Measurements from ENCODE around the gene PTPRN2. TPM values are rescaled to one million over a fixed set of nuclear protein-coding genes. Genes with fewer than 3 reads are reported as not detected.

The PTPRN2 gene
- total and polyA plus RNA-seq, 9 of the 15 experiments (the other 6 are each of a cell fraction or from before 2014, with no cell fraction given) = not detected

GRCh38 chr7:158375034-158375433, 212.6 kb downstream of the PTPRN2 start (continued):
- TF ChIP-seq BRF2 (IDR thresholded peaks at IDR 0.05; ENCODE audit: borderline replicate concordance, insufficient read depth, insufficient read length) (no peak), SMAD1 (IDR thresholded peaks at IDR 0.05; ENCODE audit: low read depth, low read length, partially characterized antibody) (no peak), NFIX (CRISPR knock-in tag; IDR thresholded peaks at IDR 0.05; ENCODE audit: low read depth) (no peak), SIRT6 (IDR thresholded peaks at IDR 0.05; ENCODE audit: low read depth, low read length) (no peak), ZKSCAN1 (IDR thresholded peaks at IDR 0.05; ENCODE audit: low read depth, low read length) (no peak), EGR1 (conservative IDR thresholded peaks at IDR 0.05) (no peak), POLR2B (IDR thresholded peaks at IDR 0.05; ENCODE audit: low read depth, partially characterized antibody) (no peak), RNF2 (IDR thresholded peaks at IDR 0.05) (no peak), DNMT1 (IDR thresholded peaks at IDR 0.05) (no peak)
- TF ChIP-seq, protein P1, sequence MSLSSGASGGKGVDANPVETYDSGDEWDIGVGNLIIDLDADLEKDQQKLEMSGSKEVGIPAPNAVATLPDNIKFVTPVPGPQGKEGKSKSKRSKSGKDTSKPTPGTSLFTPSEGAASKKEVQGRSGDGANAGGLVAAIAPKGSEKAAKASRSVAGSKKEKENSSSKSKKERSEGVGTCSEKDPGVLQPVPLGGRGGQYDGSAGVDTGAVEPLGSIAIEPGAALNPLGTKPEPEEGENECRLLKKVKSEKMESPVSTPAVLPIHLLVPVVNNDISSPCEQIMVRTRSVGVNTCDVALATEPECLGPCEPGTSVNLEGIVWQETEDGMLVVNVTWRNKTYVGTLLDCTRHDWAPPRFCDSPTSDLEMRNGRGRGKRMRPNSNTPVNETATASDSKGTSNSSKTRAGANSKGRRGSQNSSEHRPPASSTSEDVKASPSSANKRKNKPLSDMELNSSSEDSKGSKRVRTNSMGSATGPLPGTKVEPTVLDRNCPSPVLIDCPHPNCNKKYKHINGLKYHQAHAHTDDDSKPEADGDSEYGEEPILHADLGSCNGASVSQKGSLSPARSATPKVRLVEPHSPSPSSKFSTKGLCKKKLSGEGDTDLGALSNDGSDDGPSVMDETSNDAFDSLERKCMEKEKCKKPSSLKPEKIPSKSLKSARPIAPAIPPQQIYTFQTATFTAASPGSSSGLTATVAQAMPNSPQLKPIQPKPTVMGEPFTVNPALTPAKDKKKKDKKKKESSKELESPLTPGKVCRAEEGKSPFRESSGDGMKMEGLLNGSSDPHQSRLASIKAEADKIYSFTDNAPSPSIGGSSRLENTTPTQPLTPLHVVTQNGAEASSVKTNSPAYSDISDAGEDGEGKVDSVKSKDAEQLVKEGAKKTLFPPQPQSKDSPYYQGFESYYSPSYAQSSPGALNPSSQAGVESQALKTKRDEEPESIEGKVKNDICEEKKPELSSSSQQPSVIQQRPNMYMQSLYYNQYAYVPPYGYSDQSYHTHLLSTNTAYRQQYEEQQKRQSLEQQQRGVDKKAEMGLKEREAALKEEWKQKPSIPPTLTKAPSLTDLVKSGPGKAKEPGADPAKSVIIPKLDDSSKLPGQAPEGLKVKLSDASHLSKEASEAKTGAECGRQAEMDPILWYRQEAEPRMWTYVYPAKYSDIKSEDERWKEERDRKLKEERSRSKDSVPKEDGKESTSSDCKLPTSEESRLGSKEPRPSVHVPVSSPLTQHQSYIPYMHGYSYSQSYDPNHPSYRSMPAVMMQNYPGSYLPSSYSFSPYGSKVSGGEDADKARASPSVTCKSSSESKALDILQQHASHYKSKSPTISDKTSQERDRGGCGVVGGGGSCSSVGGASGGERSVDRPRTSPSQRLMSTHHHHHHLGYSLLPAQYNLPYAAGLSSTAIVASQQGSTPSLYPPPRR (CRISPR knock-in tag; IDR thresholded peaks at IDR 0.05; ENCODE audit: borderline replicate concordance) = no peak
